ENCODE measurements around the gene CSNK2A2. TPM values are rescaled to one million over a fixed set of nuclear protein-coding genes. Genes with fewer than 3 reads are reported as not detected.

Gene CSNK2A2
- total and polyA plus RNA-seq, 9 of the 15 experiments (the other 6 are each of a cell fraction or from before 2014, with no cell fraction given) = 20.8 to 109 (median 44.7) TPM

DNA sequence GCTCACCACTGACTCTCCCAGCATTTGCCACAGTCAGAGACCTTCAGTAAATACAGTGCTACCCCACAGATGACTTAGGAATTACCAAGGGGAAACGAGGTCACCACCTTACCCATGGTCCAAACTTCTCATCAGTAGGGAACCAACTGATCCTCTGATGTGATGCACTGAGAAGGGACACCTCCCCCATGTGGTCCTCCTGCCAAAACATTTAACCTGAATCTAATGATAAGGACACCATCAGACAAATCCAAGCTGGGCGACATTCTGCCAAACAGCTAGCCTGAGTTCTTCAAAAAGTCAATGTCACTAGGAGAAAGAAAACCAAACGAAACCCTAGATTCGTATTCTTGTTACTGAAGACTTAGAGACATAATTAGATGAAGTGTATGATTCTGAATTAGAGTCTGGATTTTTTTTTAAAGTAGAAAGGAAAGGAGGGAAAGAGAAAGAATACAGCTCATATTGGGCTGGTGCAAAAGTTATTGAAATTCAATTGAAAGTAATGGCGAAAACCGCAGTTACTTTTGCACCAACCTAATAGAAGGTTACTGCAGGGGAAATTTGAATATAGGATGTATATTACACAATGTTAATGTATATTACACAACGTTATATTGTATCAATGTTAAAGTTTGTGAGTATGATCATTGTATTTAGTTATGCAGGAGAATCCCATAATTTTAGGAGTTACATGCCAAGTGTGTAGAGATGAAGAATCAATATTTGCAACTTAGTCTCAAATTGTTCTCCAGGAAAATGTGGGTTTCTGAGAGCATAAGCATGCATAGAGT lies 2.3 kb upstream of the CSNK2A2 start:
- ATAC-seq (no peak), DNase-seq (ENCODE audit: extremely low read depth in 1 of 4, low spot score in 3 of 4) (peak in 2 of 4 experiments; percentile 28 to 31), FAIRE-seq (no peak)
- Histone ChIP-seq H3K27me3 (ENCODE audit: control insufficient read depth in 2 of 2, insufficient read depth in 2 of 2, low read length in 2 of 2) (no peaks in the 10 kb centered on the region; a peak in 1 of 5 replicates), H3K27ac (ENCODE audit: extremely low read depth, low read depth, low read length) (no peak overlapping the region), H2AFZ (ENCODE audit: low read depth, low read length) (no peak overlapping the region), H3K9ac (ENCODE audit: insufficient read depth in 1 of 2, low read depth in 2 of 2, low read length in 2 of 2) (no peak overlapping the region), H3K9me3 (replicated peaks; ENCODE audit: control insufficient read depth, insufficient read depth, low read depth, low read length) (no peaks in the 10 kb centered on the region), H3K4me2 (ENCODE audit: insufficient read depth, low read length) (no peak overlapping the region), H4K20me1 (replicated peaks; ENCODE audit: control insufficient read depth, insufficient read depth, low read length) (no peaks in the 10 kb centered on the region), H3K4me3 (no peak overlapping the region), H3K9me1 (ENCODE audit: control insufficient read depth, insufficient read depth, low read length) (no peaks in the 10 kb centered on the region), H3K4me1 (replicated peaks in 1 of 2; ENCODE audit: control insufficient read depth in 2 of 2, insufficient read depth in 2 of 2, low read length in 2 of 2) (peaks cover 13 to 17% of the 10 kb centered on the region in 2 experiments; a peak in 4 of 5 replicates), H3K36me3 (ENCODE audit: control insufficient read depth, insufficient read depth, low read length) (peaks cover 16% of the 10 kb centered on the region), H3K79me2 (ENCODE audit: control insufficient read depth, insufficient read depth, low read length) (peaks cover 19% of the 10 kb centered on the region)
- no peak for TF ChIP-seq ZNF217 (CRISPR knock-in tag; IDR thresholded peaks at IDR 0.05)
- TF ChIP-seq CEBPB (tag; IDR thresholded peaks at IDR 0.05) = peak; percentile 62
- TF ChIP-seq NCOA4 (IDR thresholded peaks at IDR 0.05; ENCODE audit: partially characterized antibody) = no peak
- peak; percentile 51 for TF ChIP-seq ZFP36 (IDR thresholded peaks at IDR 0.05; ENCODE audit: low read depth, low read length, partially characterized antibody)
- TF ChIP-seq CEBPG (CRISPR knock-in tag; IDR thresholded peaks at IDR 0.05) = no peak
- peak in 1 of 2 experiments; percentile 18; a peak in 1 of 4 replicates for TF ChIP-seq CEBPG (tag; conservative IDR thresholded peaks at IDR 0.05 in 1 of 2, IDR thresholded peaks at IDR 0.05 in 1 of 2)
- in situ Hi-C loops (cut with MboI) = no loop called here
- BruUV-seq (replicated peaks) = no TSS peak
- 24% methylated on average over 7 of the region's 7 CpGs for WGBS (ENCODE audit: insufficient coverage, low coverage, missing lambda C conversion rate)
- POLR2A ChIA-PET = no interaction called here
- intact Hi-C loops (cut with micrococcal nuclease) = loop anchor here (10.0 kb wide), 1 partner anchor 65 kb away; no protein-coding TSS in a partner anchor
- CTCF ChIA-PET (ENCODE audit: low intra/inter-chr PET ratio) = no interaction called here

All from K562 (cell line).